SK-N-SH (cell line): ENCODE results near the gene RPL22.

Source experiments
- POLR2AphosphoS5 ChIP-seq: IDR thresholded peaks from 2 replicates; pipeline ENCODE4 v1.6.1; 2012; ENCODE audit warnings: low read depth, low read length
- TF ChIP-seq, protein P1 (sequence below): fragments of 150-350 bp; IDR thresholded peaks from 2 replicates; pipeline ENCODE4 v1.6.1; 2017; ENCODE audit warnings: antibody characterized with exemption, low read length, low read depth, borderline replicate concordance

- TF ChIP-seq, protein P1, sequence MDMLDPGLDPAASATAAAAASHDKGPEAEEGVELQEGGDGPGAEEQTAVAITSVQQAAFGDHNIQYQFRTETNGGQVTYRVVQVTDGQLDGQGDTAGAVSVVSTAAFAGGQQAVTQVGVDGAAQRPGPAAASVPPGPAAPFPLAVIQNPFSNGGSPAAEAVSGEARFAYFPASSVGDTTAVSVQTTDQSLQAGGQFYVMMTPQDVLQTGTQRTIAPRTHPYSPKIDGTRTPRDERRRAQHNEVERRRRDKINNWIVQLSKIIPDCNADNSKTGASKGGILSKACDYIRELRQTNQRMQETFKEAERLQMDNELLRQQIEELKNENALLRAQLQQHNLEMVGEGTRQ = no peak
- TF ChIP-seq POLR2AphosphoS5 = no peak
Observed at GRCh38 chr1:6165441-6165985, 33.9 kb downstream of the RPL22 start.
